Measurements from ENCODE around the gene PRR35.
"Not testable (repeated sequence)": the region's sequence is repeated elsewhere in the genome, so short reads cannot be mapped to it uniquely, and the experiment has no call there.

Gene PRR35

DNA sequence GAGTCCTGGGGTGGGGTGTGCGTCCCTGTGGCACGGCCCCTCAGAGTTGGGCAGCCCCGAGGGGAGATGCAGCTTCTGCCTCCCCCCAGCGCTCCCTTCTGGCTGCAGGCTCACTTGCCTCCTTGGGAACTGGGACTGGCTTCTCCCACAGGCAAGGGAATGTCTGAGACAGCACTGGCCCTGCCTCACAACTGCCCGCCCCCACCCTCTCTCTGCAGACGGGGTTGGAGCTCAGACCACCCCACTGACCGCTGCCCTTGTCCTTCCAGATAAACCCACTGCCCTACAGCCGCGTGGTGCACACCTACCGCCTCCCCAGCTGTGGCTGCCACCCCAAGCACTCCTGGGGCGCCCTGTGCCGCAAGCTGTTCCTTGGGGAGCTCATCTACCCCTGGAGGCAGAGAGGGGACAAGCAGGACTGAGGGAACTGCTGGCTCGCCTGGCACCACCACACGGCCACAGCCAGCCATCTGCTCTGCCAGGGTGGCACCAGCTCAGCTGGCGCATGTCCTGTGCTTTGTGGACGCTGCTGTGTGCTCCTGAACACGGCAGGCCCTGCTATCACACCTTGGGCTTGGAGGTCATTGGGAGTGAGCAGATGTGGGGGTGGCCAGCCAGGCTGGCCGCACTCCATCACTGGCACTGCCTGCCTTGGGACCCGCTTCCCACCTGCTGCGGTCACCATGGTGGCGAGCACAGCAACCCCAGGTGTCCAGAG, 22.6 kb downstream of the PRR35 start:
- no peak for DNase-seq

DNA sequence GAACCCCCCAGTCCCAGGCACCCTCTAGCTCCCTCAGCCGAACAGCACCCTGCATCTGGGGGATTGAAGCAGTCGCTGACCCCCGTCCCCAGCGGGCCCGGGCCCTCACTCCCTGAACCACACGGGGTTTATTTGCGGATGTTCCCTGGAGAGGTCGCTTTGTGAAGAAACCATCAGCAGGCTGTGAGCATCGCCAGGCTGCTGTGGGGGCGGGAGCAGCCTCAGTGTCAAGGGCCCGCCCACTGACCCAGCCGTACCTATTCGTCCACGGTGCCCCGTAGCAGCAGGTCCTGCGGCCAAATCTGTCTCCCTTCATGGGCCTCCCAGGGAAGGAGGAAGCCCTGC, 23.2 kb downstream of the PRR35 start:
- no peak for DNase-seq

DNA sequence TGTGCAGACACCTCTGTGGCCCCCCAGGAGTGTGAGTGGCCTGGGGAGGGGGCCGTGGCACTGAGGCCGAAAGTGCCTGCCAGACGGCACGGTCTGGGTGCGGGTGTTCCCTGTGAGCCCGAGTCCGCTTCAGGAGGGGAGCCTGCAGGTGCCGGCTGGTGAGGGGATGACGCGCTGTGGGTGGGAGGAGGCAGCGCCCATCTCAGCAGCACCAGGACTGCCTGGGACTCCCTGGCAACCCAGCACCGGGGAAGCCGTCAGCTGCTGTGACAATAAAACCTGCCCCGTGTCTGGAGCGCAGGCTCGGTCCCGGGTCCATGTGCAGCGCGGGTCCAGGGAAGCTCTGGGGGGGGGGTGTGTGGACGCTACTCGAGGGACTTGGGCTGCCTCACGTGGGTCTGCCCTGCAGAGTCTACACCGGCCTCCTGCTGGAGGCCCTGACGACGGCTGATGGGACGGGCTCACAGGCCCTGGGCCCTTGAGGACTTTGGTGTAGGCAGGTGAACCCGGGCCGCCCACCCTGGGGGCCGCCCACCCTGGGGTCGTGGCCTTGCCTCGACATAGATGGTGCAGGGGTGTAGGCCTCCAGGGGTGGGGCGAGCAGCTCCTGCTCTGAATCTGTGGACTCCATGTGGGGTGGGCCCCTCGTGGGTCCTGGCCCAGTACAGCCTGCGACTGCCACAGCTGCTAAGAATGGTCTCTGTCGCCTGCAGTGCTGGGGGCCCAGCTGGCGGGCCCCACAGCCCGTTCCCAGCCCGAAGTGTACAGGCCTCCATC, 23.8 kb downstream of the PRR35 start:
- no peak for DNase-seq

DNA sequence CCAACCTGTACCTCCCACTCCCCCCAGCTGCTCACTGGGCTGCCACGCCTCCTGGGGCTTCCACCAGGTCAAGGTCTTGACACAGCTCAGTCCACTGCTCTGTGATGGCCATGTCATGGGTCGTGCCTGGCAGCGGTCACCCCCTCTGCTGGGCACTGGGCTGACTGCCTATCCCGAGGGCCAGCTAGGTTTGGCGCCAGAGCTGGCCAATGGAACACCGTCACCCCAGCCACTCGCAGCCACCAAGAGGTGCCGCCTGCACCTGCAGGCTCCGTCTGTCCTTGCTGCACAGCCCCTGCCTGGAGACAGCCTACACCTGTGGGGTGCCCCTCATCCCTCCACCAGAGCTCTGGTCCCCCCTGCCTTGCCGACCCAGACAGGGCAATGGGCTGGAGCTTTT, 25.2 kb downstream of the PRR35 start:
- no peak for DNase-seq

DNA sequence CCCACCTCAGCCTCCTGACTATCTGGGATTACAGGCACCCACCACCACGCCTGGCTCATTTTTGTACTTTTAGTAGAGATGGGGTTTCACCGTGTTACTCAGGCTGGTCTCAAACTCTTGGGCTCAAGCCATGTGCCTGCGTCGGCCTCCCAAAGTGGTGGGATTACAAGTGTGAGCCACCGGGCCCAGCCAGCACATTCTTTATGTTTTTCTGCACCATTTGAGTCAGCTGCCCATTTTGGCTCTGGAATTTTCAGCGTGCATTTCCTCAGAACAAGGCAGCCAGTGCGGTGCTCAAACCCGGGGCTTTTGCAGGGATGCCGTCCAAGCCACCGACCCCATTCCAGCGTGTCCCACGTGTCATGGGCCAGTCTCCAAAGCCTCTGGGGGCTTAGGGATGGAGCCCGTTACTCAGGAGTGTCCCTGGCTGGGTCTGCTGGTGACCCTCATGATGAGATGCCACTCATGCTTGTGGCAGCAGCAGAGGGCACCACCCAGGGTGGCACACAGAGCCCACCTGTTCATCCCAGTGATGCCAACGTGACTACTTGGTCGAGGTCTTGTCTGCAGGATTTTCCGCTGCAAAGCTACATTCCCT, 26.0 kb downstream of the PRR35 start:
- DNase-seq: no peak

DNA sequence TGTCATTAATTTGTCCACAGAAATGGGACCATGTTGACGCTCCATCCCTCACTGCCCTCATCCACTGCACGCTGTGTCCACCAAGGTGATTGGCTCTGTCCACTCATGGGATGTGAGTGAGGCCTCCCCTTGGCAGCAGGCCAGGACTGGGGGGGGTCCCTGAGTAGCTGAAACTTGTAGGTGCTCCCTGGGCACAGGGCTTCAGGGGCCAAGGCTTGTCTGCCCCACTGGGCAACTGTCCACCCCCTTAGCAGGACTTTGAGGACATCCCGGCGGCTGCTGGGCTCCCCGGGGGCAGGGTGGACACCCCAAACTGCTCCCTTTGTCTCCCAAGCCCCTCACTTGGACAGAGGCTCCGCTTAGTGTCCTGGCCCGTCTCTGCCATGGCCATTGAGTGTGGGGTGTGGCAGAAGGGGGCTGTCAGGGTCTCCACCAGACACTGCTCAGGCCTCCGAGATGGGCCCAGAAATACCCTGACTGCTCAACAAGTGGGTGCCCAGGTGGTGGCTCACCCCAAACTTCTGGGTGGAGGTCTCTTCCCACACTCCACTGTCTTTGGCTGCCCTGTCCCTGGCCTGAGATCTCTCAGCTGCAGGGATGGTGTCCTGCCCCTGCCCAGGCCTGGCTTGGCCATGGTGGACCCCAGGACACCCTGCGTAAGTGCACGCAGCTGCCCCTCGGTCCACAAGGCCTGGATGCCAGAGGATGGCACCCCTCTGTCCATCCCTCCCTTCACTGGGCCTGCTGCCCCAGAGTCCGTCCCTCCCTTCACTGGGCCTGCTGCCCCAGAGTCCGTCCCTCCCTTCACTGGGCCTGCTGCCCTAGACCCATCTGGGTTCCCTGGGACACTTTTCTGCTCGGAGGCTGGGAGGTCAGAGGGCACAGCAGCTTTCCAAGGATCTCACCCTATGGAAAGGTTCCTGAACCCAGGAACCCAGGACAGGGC, 26.7 kb downstream of the PRR35 start:
- no peak for DNase-seq

DNA sequence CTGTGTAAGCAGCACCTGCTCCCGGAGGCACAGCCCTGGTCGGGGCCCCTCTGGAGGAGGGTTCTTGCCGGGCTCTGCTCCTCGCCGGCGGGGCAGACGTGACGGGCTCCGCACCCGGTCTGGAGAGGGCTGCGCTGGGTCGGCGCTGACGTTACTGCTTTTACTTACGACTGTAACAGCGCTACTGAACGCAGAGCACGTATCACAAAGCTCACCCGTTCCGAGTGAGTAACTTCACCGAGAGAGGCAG, 28.4 kb downstream of the PRR35 start:
- peak; percentile 87 for DNase-seq

DNA sequence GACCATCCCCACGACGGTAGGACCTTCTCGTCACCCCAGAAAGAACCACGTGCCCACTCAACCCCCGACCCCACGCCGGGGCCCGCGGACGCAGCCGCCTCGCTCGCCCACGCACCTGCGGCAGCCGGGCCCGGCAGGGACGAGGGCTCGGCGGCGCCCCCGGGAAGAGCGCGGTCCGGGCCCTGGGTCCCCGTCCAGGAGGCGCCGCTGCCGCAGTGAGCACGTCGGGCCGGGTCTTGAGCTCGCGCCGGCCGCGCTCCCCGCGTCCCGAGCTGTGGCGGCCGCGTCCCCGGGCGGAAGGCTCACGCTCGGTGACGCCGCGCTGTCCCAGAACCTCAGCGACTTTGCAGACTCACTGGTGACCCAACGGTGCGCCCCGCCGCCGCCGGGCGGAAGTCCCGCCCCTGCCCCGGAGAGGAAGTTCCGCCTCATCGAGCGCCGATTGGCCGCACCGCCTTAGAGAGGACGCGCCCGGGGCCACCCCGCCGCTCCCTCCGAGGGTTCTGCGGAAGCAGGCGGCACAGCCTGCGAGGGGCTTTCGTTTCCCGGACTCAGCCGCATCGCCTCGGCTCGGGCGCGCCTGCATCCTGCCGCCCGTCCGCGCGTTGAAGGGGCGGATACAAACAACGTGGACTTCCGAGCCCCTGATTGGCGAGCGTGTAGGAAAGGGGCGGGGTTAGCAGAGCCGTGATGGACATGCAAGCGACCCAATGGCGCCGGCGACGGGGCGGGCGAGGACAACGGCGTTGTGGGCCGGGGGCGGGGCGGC, 28.9 kb downstream of the PRR35 start:
- peak; percentile 99 for DNase-seq

DNA sequence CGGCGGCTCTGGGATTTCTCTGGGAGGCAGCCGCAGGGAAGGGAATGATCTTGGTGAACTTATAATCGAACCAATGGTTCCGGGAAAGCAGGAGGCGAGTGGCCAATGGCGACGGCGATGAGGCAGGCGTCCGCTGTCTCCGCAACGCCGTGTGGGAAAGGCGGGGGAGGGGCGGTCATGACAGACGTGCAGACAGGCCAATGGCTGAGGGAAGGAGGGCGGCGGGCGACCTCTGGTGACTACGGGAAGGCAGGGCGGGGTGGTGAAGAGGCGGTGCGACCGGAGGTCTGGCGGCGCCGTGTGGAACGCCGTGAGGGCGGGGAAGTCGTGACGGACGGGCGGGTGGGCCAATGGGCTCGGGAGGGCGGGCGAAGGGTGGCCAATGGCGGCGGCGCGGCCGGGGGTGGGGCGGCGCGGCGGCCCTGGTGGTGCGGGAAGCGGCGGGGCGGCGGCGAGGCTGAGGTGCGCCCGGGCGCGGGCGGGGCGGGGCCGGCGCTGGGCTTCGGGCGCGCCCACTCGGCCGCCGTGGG, 29.5 kb downstream of the PRR35 start, which contains the start of gene RAB40C:
RAB40C (plus strand) TSS at position 409 of the 530 bp plus-strand sequence. CDS start 226 bp downstream, outside the sequence.
- peak; percentile 99 for DNase-seq

DNA sequence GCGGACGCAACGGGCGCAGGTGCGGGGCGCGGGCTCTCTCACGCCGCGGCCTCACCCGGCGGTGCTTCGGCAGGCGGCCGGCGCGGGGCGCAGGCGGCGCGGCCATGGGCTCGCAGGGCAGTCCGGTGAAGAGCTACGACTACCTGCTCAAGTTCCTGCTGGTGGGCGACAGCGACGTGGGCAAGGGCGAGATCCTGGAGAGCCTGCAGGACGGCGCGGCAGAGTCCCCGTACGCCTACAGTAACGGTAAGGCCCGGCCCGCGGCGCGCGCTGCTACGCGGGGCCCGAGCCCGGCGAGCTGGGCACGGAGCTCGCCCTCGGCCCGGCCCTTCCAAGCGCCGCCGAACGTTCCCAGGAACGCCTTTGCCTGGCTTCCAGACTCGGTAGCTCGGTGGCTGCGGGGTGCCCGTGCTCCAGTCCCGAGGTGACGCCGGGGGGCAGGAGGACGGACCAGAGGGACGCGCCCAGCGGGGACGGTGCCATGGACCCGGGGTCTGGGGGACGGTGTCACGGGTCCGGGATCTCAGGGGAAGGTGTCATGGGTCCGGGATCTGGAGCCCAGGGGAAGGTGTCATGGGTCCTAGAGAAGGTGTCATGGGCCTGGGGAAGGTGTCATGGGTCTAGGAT, 30.1 kb downstream of the PRR35 start:
- DNase-seq: no peak

DNA sequence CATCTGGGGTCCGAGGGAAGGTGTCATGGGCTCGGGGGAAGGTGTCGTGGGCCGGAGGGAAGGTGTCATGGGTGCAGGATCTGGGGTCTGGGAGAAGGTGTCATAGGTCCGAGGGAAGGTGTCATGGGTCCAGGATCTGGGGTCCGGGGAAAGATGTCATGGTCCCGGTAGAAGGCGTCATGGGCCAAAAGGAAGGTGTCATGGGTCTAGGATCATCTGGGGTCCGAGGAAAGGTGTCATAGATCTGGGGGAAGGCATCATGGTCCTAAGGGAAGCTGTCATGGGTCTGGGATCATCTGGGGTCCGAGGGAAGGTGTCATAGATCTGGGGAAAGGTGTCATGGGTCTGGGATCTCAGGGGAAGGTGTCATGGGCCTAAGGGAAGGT, 30.6 kb downstream of the PRR35 start:
- DNase-seq: no peak

DNA sequence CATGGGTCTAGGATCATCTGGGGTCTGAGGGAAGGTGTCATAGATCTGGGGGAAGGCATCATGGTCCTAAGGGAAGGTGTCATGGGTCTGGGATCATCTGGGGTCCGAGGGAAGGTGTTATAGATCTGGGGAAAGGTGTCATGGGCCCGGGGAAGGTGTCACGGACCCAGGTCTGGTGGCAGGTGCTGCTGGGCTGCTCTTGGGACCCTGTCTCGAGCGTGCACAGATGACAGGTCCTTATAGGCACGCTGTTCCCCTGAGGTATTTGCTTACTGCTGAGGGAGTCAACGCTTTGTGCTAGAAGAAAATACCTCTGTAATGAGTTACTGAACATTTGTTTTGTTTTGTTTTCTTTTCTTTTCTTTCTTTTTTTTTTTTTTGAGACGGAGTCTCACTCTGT, 31.0 kb downstream of the PRR35 start:
- no peak for DNase-seq

DNA sequence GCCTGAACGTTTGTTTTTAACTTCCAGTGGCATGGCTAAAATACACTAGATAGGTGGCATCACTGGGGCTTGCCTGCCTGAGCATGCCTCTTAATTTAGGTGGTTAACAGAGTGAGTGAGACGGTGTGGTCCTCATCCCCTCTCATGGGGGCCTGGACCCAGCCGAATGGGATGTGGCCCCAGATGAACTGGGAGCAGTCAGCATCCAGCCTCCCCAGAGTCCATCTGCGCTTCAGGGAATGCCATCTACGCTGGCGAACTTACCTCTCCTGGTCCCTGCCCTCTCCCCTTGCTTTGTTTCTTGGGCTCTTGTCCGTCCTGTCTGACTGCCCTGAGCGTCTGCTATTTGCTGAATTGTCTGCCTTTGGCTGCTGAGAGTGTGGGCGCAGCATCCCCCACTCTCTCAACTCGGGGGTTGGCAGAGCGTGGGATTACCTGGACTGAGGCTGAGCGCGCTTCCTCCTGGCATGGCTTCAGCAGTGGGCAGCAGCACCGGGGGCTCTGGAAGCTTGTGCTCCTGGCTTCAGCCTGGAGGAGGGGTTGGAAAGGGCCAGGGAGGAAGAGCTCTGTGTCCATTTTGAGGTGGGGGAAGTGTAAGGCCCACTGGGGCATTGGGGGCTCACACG, 31.8 kb downstream of the PRR35 start:
- DNase-seq: no peak

DNA sequence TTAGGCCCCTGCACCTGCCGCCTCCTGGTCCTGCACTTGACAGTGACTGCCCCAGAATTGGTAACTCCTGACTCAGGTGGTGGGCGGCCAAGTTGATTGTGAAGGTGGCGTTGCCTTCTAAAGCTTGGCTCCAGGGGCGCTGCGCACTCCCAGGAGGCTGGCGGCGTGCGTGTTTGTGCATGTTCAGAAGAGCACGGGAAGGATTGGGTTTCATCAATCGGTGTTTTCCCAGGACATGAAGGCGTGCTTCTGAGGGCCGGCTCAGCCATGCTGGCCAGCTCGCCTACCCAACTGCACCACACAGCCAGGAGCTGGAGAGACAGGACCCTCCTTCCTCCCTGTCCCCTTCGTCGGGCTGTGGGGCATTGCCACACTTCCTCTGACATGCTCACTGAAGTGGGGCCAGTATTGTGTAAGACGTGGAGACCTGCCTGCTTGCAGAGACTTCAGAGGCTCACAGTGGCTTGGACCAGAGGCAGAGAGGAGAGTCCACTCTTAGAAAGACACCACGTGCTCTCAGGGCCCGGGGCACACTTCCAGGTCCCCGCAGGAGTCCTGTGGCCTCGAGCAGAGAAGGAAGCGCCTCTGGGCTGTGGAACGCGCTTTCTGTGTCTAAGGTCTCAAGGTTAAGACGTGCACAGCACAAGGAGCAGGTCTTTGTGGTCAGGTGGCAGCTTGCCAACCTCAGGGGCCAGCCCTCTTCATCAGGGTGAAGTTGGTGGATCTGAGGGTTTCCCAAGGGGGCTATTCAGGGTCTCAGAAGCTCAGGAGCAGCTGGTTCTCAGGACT, 32.5 kb downstream of the PRR35 start:
- no peak for DNase-seq

DNA sequence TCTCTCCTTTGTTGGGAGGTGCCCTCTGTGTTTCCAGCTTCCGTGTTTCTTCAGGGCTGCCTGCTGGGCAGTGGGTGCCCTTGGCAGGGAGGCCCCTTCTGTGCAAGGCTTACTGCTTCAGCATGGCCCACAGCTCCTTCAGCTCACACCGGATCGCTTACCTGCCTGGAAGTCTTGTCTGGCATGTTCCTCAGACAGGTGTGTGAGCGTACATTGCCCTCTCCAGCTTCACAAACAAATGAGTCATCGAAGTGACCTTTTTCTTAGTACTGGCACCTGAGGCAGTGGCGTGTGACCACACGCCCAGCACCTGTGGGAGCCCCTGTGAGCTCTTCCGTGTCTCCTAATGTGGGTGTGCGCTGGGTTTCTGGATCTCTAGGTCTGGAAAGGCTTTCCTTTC, 33.2 kb downstream of the PRR35 start:
- DNase-seq: no peak

DNA sequence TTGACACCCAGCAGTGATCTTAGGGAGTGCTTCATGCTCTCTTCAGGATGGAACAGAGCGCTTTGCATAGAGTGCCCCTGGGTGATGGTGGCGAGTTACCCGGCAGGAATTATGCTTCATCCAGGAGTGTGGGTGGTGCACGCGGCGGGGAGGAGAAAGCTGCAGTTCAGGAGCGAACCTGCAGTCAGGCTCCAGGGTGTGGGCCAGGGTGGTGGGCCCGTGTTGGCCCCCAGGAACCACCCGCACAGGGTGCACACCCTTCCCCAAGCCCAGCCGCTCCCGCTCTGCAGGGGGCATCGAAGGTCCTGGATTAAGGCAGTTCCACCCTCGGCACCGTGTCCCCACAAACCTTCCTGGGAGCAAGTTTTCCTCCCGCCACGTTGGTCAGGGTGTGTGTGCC, 33.6 kb downstream of the PRR35 start:
- DNase-seq: no peak

DNA sequence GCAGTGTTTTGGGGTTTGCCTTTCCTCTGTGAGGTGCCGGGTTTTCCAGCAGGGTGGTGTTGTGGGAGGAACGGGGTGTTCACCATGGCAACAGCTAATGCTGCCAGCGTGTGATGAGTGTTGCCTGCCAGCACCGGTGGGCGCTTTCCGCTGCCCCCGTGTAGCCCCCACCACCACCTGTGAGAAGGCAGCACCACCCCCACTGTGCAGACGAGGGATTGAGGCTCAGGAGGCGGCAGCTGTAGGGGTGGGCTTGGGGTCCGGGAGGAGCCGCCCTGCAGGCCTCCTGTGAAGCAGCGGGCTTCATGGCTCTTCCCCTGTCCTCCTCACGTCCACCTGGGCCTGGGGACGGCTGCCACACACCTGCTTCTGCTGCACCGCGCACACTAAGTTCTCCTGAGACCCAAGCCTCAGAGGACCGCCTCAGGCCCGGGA, 34.9 kb downstream of the PRR35 start:
- DNase-seq: no peak

DNA sequence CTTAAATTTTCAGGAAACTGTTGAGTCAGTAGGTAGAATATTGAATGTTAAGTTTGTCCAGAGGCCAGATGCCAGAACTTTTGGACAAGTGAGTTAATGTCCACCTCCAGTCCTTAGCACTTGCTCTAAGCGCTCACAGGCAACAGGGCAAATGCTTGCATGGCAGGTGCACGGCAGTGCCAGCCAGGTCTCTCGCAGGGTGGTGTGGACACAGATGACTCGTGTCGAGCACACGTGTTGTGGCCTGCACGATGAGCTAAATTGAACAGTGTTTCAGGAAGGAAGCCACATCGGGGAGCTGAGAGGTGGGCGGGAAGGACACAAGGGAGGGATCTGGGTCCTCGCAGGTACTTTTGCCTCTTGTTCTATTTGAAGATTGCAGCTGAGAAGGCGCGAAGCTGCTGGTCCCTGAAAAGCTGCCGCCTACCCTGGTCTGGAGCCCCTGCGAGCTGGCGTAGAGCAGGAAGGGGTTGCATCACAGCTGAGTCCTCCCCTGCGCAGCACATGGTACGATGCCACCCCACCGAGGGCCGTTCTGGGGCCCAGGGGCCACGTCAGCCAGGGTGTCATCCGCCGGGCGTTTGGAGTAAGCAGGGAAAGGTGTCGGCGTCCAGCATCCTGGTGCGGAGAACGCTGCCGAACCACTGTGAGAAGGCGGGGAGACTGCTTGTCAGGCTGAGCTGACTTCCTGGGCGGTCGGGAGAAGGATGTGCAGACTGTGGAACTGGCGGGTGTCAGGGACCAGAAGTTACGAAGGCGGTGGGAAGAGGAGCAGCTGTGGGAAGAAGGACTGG, 35.9 kb downstream of the PRR35 start:
- DNase-seq: no peak

DNA sequence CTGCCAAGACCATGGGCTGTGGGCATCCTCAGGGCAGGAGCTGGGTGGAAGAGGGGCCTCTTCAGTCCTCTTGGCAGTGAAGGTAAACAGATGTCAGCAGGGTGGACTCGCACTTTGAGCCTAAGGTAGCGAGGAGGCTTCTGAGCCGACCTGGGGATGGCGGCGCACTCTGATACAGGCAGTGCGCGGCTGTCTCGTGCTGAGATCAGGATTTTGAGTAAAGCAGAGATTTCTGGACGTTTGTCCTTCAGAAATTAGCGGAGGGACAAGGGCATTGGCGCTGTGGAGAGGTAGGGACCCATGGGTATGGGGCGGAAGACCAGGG, 36.5 kb downstream of the PRR35 start:
- DNase-seq: no peak

DNA sequence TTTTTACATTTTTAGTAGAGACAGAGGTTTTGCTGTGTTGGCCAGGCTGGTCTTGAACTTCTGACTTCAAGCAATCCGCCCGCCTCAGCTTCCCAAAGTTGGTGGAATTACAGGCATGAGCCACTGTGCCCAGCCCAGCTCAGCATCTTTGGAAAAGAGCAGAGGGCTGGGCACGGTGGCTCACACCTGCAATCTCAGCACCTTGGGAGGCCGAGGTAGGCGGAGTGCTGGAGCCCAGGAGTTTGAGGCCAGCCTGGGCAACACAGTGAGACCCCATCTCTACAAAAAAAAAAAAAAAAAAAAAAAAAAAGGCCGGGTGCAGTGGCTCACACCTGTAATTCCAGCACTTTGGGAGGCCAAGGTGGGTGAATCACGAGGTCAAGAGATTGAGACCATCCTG, 37.5 kb downstream of the PRR35 start:
- not testable (repeated sequence) for DNase-seq
